H9 (cell line): ENCODE measurements around the gene TIFAB. TPM values are rescaled to one million over a fixed set of nuclear protein-coding genes. Genes with fewer than 3 reads are reported as not detected.

ENCODE experiments used
- DNase-seq: peaks from one replicate; pipeline ENCODE4 v3.0.0-alpha.2; 2017
- H2AFZ ChIP-seq: one replicate; pipeline ENCODE4 v1.6.1; 2013; ENCODE audit warnings: mild to moderate bottlenecking, low read length, control low read depth, moderate library complexity
- H2AK5ac ChIP-seq: 2 replicates; pipeline ENCODE4 v1.6.1; 2013; ENCODE audit warnings: low read length, control low read depth, mixed read lengths; ENCODE audit not compliant: insufficient read length
- H2BK120ac ChIP-seq: one replicate; pipeline ENCODE4 v1.6.1; 2013; ENCODE audit warnings: low read depth, mild to moderate bottlenecking, low read length, control low read depth, inconsistent platforms; ENCODE audit not compliant: poor library complexity, severe bottlenecking
- H2BK12ac ChIP-seq: 2 replicates; pipeline ENCODE4 v1.6.1; 2013; ENCODE audit warnings: low read length, control low read depth, mixed read lengths, low read depth; ENCODE audit not compliant: insufficient read length
- H2BK15ac ChIP-seq: 2 replicates; pipeline ENCODE4 v1.6.1; 2013; ENCODE audit warnings: low read depth, low read length, control low read depth
- H2BK20ac ChIP-seq: one replicate; pipeline ENCODE4 v1.6.1; 2013; ENCODE audit warnings: low read depth, mild to moderate bottlenecking, low read length, control low read depth, inconsistent platforms; ENCODE audit not compliant: poor library complexity, severe bottlenecking
- H2BK5ac ChIP-seq: 2 replicates; pipeline ENCODE4 v1.6.1; 2013; ENCODE audit warnings: low read length, control low read depth, mixed read lengths; ENCODE audit not compliant: insufficient read length
- H3K14ac ChIP-seq: 2 replicates; pipeline ENCODE4 v1.6.1; 2013; ENCODE audit warnings: low read length, control low read depth; ENCODE audit not compliant: insufficient read depth
- H3K18ac ChIP-seq: 2 replicates; pipeline ENCODE4 v1.6.1; 2013; ENCODE audit warnings: low read depth, mild to moderate bottlenecking, mixed read lengths, low read length, control low read depth; ENCODE audit not compliant: insufficient read length
- H3K23ac ChIP-seq: 2 replicates; pipeline ENCODE4 v1.6.1; 2013; ENCODE audit warnings: low read length, control low read depth, mixed read lengths, low read depth; ENCODE audit not compliant: insufficient read length
- H3K23me2 ChIP-seq: 2 replicates; pipeline ENCODE4 v1.6.1; 2013; ENCODE audit warnings: low read depth, mild to moderate bottlenecking, mixed read lengths, low read length, control low read depth; ENCODE audit not compliant: insufficient read length, poor library complexity, severe bottlenecking
- H3K27ac ChIP-seq: 2 replicates; pipeline ENCODE4 v1.5.1; 2013; ENCODE audit warnings: low read length, control low read depth, mixed read lengths, low read depth; ENCODE audit not compliant: insufficient read length
- H3K27me3 ChIP-seq: 2 replicates; pipeline ENCODE4 v1.6.1; 2013; ENCODE audit warnings: low read length, control low read depth, inconsistent platforms; ENCODE audit not compliant: insufficient read depth
- H3K4ac ChIP-seq: 2 replicates; pipeline ENCODE4 v1.6.1; 2013; ENCODE audit warnings: low read depth, mild to moderate bottlenecking, control low read depth, inconsistent platforms, low read length, moderate library complexity
- H3K4me1 ChIP-seq: 2 replicates; pipeline ENCODE4 v1.6.1; 2013; ENCODE audit warnings: low read length, control low read depth, inconsistent platforms; ENCODE audit not compliant: insufficient read depth
- H3K4me2 ChIP-seq: 2 replicates; pipeline ENCODE4 v1.6.1; 2013; ENCODE audit warnings: low read length, control low read depth, mixed read lengths; ENCODE audit not compliant: insufficient read length, insufficient read depth
- H3K56ac ChIP-seq: 2 replicates; pipeline ENCODE4 v1.6.1; 2013; ENCODE audit warnings: low read depth, mild to moderate bottlenecking, mixed read lengths, low read length, control low read depth; ENCODE audit not compliant: insufficient read length
- H3K79me1 ChIP-seq: 2 replicates; pipeline ENCODE4 v1.6.1; 2013; ENCODE audit warnings: low read depth, mild to moderate bottlenecking, moderate library complexity, low read length, control low read depth, inconsistent platforms; ENCODE audit not compliant: insufficient read depth, poor library complexity, severe bottlenecking
- H3K79me2 ChIP-seq: 2 replicates; pipeline ENCODE4 v1.6.1; 2013; ENCODE audit warnings: low read length, control low read depth, inconsistent platforms; ENCODE audit not compliant: insufficient read depth
- H3K9ac ChIP-seq: 2 replicates; pipeline ENCODE4 v1.6.1; 2013; ENCODE audit warnings: low read length, control low read depth, mixed read lengths; ENCODE audit not compliant: insufficient read length; ENCODE audit errors: extremely low read depth
- H3K9me3 ChIP-seq: one replicate; pipeline ENCODE4 v1.6.1; 2013; ENCODE audit warnings: low read depth, low read length, inconsistent platforms; ENCODE audit not compliant: control insufficient read depth
- H3T11ph ChIP-seq: one replicate; pipeline ENCODE4 v1.6.1; 2013; ENCODE audit warnings: mild to moderate bottlenecking, low read length, control low read depth, inconsistent platforms
- H4K20me1 ChIP-seq: one replicate; pipeline ENCODE4 v1.6.1; 2013; ENCODE audit not compliant: control insufficient read depth, insufficient read length, insufficient read depth
- H4K5ac ChIP-seq: 2 replicates; pipeline ENCODE4 v1.6.1; 2013; ENCODE audit warnings: low read depth, mild to moderate bottlenecking, mixed read lengths, low read length, control low read depth; ENCODE audit not compliant: insufficient read length
- H4K8ac ChIP-seq: replicated peaks from 2 replicates; pipeline ENCODE4 v1.6.1; 2013; ENCODE audit warnings: low read length, control low read depth, mixed read lengths, low read depth; ENCODE audit not compliant: insufficient read length
- H4K91ac ChIP-seq: 2 replicates; pipeline ENCODE4 v1.6.1; 2013; ENCODE audit warnings: low read depth, mild to moderate bottlenecking, moderate library complexity, mixed read lengths, low read length, control low read depth; ENCODE audit not compliant: insufficient read length
- H3K27ac Mint-ChIP-seq, 3 experiments: 2 replicates in 2 of 3; 3 replicates in 1 of 3; pipeline ENCODE4 v1.8.0; 2020 to 2021; ENCODE audit warnings: mixed read lengths in 3 of 3, mild to moderate bottlenecking in 1 of 3, moderate library complexity in 1 of 3
- H3K27me3 Mint-ChIP-seq: 2 replicates; pipeline ENCODE4 v1.8.0; 2021; ENCODE audit warnings: low read depth, mild to moderate bottlenecking, moderate library complexity, mixed read lengths
- H3K36me3 Mint-ChIP-seq, 3 experiments: 2 replicates in 2 of 3; 3 replicates in 1 of 3; pipeline ENCODE4 v1.8.0; 2020 to 2021; ENCODE audit warnings: low read depth in 3 of 3, mixed read lengths in 3 of 3; ENCODE audit not compliant: insufficient read depth in 1 of 3
- H3K4me1 Mint-ChIP-seq, 2 experiments: 2 replicates each; pipeline ENCODE4 v1.8.0; 2020; ENCODE audit warnings: mixed read lengths in 2 of 2
- H3K4me3 Mint-ChIP-seq, 2 experiments: 2 replicates in 1 of 2; 3 replicates in 1 of 2; pipeline ENCODE4 v1.8.0; 2020 to 2021; ENCODE audit warnings: mild to moderate bottlenecking in 2 of 2, mixed read lengths in 2 of 2, moderate library complexity in 1 of 2
- H3K9me3 Mint-ChIP-seq, 2 experiments: 2 replicates in 1 of 2; 3 replicates in 1 of 2; pipeline ENCODE4 v1.8.0; 2020; ENCODE audit warnings: mild to moderate bottlenecking in 2 of 2, mixed read lengths in 2 of 2, moderate library complexity in 1 of 2
- CTCF ChIP-seq: fragments of 200-600 bp; sonication (generic); conservative IDR thresholded peaks from 3 replicates; pipeline ENCODE4 v1.8.0; 2021; ENCODE audit warnings: antibody characterized with exemption, mild to moderate bottlenecking
- WGBS: extraction: QIAGEN DNeasy Blood & Tissue Kit; methylation state at CpG from one replicate; pipeline ENCODE4 v1.1.7; 2013; ENCODE audit warnings: missing lambda C conversion rate, low lambda C conversion rate, mixed read lengths; ENCODE audit not compliant: insufficient read length; ENCODE audit errors: extremely low coverage; 5-methylcytosine and 5-hydroxymethylcytosine counted together
- total RNA-seq: library from RNA; stranded (reverse); gene quantifications from 2 replicates; pipeline ENCODE4 v1.2.1, GENCODE V29; 2021

TIFAB gene
- total RNA-seq, 1 experiment from 2014 or later = not detected

GRCh38 chr5:135480511-135480910 lies 28.4 kb upstream of the TIFAB start:
- Mint-ChIP-seq H3K27ac (no peak overlapping the region), H3K4me3 (no peak overlapping the region), H3K36me3 (no peaks in the 10 kb centered on the region), H3K4me1 (peaks cover 30 to 43% of the 10 kb centered on the region in 2 experiments), H3K27me3 (peaks cover 15% of the 10 kb centered on the region), H3K9me3 (no peaks in the 10 kb centered on the region; a peak in 1 of 5 replicates)
- Histone ChIP-seq H3K27me3 (peaks cover 15% of the 10 kb centered on the region; the same call in 1 of the 2 replicates), H3K9me3 (no peaks in the 10 kb centered on the region), H4K91ac (no peak overlapping the region), H3K23me2 (no peaks in the 10 kb centered on the region), H2BK12ac (no peak overlapping the region), H2AK5ac (no peak overlapping the region), H4K20me1 (peaks cover 2% of the 10 kb centered on the region), H3K14ac (no peak overlapping the region), H3T11ph (no peak overlapping the region), H3K27ac (no peak overlapping the region), H3K4me1 (no peaks in the 10 kb centered on the region), H3K4me2 (no peak overlapping the region), H4K8ac (no peak overlapping the region), H3K56ac (no peak overlapping the region), H2BK120ac (no peak overlapping the region), H3K18ac (no peak overlapping the region), H2BK5ac (no peak overlapping the region), H3K23ac (no peak overlapping the region), H4K5ac (no peak overlapping the region), H2BK20ac (no peak overlapping the region), H3K9ac (no peak overlapping the region), H3K79me2 (no peaks in the 10 kb centered on the region), H2BK15ac (no peak overlapping the region), H3K4ac (no peak overlapping the region), H3K79me1 (no peaks in the 10 kb centered on the region), H2AFZ (no peak overlapping the region)
- TF ChIP-seq CTCF = no peak
- WGBS = no CpG with 5 or more reads among the region's 5 CpGs
- DNase-seq = no peak
